Middle frontal gyrus (tissue), 1 donor: ENCODE measurements around the gene ZFP36.
A peak's percentile ranks its signal among the peaks of the same experiment; 100 is the strongest.
"Not testable (repeated sequence)": the region's sequence is repeated elsewhere in the genome, so short reads cannot be mapped to it uniquely, and the experiment has no call there.

Experiments
- DNase-seq: peaks from one replicate; pipeline ENCODE4 v3.0.0-alpha.2; 2015; ENCODE audit warnings: low spot score; ENCODE audit errors: extremely low spot score

Gene ZFP36

GRCh38 chr19:39406656-39407409 lies at the start of gene ZFP36:
TSS of gene ZFP36 (plus strand) at chr19:39406847. CDS start at chr19:39406905, 58 bp downstream.
- DNase-seq = no peak

DNA sequence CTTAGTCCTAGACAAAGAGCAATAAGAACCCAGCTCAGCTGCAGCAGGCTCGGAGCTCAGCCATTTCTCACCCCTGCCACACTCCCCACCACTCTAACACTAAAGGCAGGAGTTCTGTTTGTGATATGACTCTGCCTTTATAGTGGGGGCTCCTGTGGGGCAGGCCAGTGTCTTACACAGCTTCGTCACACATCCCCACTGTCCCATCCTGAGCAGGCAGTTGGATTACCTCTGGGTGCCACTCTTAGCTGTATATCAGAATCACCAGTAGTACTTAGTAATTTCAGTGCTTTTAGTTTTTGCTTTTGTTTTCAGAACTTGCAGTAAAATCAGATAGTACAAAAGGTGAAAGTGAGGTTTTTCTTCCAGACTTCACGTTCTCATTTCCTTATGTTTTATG lies 47.6 kb upstream of the ZFP36 start:
- DNase-seq = no peak

GRCh38 chr19:39360599-39360998 lies 46.0 kb upstream of the ZFP36 start:
- DNase-seq = no peak

DNA sequence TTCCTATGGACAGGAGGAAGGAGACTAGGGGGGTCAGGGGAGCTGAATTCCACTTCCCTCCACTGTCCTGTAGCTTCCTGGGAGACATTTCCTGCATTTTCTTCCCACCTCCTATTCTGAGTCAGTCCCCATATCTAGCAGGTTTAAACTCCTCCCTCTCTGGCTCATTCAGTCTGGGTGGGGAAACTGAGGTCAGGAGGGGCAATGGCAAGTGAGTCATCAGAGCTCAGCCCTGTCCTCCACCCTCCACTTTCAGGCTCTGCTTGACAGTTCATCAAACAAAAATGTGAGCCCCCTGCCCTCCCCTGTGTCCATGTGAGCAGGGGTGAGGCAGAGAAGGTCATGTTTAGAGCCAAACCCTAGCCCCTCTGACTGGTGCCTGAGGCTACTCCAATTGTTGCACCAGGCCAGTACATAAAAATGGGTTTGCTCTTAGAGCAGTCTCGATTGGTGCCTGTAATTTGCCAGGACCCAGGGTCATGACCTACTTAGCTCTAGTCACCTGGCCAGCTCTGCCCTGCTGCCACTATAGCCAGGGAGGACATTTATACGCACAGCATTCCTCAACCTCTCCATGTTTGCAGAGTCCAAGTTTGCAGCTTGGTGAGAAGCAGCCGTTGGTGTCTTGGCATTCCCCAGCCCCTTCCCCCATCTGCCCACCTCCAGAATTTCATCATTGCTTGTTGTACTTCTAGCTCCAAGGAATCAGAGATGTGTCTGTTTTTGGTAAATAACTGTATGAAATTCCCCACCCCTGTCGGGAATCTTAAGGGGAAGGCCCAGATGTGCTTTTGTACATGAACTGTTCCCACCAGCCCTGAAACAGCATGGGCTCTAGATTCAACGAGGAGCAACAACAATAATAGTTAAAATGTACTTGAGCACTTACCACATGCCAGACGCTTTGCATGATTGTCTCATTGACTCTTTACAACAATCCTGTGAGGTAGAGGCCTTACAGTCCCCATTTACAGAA lies 43.7 kb upstream of the ZFP36 start:
- no peak for DNase-seq

DNA sequence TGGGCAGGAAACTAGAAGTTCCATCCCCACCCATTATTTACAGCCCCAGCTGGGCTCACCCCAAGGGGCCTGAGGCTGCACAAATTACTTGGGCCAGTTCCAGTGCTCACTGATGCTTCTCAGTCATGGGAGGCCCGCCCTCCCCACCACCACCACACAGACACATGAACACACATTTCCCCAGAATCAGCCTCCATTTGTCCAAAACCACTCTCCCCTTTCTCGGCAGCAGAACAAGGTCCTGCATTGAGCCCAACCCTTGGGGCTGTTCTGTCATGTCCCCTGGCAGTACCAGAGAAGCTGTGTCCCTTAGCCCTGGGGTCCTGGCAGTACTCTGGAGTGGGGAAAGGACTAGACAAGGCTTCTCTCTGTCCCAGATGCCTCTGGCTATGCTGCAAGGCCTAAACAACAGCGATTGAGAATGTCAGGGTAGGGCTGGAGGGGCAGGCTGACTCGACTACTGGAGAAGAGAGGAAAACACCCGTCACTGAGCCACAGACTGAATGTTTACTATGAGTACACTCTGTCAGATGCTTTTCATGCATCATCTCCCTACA lies 42.7 kb upstream of the ZFP36 start:
- peak; percentile 53 for DNase-seq

DNA sequence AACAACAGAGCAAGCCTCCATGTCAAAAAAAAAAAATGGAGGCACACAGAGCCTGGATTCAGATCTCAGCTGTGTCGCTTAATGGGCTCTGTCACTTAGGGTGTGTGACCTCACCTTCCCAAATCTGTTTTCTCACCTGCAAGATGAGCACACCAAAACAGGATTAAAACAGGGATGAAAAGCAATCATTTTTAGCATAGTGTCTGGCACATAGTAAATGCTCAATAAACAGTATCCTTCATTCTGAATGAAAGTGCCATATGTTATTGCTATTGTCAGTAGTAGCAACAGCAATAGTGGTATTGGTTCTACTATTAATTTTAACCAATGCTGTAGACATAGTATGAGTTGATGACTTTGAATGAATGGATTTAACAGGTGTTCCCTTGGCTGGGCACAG lies 41.1 kb upstream of the ZFP36 start:
- no peak for DNase-seq

DNA sequence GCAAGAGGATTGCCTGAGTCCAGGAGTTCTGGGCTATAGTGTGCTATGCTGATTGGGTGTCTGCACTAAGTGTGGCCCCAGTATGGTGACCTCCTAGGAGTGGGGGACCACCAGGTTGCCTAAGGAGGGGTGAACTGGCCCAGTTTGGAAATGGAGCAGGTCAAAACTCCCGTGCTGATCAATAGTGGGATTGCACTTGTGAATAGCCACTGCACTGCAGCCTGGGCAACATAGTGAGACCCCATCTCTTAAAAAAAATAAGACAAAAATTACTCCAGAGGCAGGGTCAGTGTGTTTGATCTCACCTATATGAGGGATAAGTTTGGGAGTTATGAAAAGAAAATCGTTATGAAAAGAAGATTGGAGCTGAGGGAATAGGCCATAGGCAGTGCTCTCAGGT lies 37.4 kb upstream of the ZFP36 start:
- DNase-seq = no peak

DNA sequence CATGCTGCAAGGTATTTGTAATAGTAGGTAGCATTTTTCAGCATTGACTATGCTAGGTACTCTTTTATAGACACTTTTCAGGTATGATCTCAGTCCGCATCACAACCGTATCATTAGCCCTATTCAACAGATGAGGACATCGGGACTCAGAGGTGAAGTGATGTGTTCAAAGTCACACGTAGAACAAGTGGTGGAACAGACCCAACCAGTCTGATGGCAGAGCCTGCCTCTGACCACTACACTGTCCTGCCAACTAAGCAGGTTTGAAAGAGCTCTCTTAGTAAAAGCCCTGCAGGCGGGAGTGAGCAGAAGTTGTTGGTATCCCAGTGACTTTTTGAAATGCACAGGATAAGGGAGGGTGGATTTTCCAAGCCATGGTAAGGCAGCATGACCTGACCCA lies 35.9 kb upstream of the ZFP36 start:
- no peak for DNase-seq

DNA sequence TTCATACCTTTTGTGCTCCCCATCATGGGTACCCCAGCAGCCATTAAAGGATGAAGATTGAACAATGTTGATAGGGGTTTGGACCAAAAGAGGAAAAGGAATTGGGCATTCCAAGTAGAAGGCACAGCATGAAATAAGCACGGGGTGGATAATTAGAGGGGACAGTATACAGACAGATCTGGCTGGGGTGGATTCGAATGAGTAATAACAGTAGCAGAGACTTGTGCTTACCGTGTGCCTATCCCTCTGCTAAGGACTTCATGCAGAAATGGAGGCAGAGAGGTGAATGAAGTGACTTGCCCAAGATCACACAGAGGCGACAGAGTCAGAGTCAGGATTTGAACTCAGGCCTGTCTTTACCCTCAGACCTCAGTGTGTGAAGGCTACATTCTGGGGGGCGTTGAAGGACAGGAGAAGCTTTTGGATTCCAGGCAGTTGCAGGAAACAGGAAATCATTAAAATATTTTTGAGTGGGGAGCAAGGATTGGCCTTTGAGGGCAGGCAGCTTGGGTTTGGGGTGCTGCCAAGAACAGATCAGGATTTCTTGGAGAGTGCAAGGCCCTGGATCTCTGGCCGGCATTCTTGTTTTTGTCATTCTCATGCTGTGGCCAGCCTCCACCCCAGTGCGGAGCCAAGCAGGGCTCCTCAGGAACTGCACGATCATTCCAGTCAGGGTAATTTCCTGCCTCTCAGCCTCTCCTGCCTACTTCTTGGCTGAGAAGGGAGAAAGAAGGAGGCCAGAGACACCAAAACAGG lies 34.4 kb upstream of the ZFP36 start:
- no peak for DNase-seq

DNA sequence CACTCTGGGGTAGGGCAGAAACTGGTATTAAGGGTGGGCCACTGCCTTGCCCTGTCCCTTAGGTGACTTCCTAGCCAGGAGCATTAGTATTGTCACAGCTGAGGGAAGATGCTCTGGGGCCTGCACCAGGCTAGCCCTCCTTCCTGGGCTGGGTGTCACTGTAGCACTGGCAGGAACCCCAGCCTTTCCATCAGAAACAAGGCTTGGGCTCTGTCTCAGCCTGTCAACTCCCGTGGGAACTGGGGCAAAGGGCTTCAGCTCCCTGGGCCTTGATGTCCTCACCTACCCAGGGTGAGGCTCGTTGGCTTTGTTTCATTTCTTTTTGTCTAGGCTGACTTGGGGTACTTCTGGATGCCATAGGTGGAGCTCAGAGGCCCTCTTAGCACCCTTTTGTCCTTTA lies 33.7 kb upstream of the ZFP36 start:
- DNase-seq = no peak

GRCh38 chr19:39375929-39376328 lies 30.7 kb upstream of the ZFP36 start:
- DNase-seq = no peak

DNA sequence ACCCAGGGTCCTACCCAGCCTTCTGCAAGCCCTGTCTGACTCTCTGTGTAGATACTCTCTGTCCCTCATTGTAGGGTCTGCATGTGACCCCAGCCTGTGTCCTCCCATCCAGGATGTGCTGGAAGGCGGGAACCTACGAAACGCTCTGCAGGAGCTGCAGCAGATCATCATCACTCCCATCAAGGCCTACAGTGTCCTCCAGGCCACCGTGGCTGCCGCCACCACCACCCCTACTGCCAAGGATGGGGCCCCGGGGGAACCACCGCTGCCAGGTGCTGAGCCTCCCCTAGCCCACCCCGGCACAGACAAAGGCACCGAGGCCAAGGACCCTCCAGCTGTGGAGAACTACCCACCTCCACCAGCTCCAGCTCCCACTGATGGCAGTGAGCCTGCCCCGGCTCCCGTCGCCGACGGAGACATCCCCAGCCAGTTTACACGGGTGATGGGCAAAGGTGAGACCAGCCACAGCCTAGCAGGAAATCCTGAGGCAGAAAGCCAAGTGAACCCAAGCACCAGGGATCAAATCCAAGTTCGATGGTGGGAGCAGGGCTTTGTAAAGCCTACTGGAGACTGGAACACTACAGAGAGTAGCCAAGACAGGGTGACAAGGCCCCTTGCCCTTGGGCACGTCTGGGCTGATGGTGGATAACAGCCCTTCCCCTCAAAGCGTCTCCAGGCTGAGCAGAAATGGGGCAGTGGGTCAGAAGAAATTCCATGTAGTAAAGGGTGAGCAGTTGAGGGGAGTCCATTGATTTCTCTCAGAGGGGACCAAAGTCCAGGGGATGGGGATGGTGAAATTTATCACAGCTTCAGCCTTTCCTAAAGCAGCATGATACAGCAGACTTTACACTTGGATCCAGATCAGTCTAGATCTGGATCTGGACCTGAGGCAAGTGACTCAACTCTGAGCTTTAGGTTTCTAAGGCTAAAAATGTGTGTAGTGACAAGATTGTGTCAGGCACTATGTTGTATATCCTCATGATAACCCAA lies 29.0 kb upstream of the ZFP36 start:
- no peak for DNase-seq

- not testable (repeated sequence) for DNase-seq
Measured at GRCh38 chr19:39379366-39379765, 27.3 kb upstream of the ZFP36 start.

DNA sequence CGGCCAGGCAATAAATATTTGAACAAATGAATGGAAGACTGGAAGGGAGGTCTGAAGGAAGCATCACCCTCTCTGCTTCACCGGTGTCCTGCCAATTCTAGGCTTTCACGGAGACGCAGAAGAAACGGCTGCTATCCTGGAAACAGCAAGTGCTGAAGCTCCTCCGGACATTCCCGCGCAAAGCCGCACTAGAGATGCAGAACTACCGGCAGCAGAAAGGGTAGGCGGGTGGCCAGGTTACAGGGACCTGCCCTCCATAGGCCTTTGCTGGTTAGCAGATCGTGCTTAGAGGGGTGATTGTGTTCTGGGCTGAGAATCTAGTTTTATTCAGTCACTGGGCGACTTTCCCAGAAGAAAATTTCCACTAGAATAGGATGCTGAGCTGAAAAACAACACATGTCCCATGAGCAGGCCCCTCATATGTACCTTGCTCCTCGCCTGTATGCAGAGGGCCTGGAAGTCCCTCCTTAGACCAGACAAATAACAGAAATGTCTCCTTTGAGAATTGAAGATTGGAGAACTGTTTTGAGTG lies 26.7 kb upstream of the ZFP36 start:
- DNase-seq = peak; percentile 31

DNA sequence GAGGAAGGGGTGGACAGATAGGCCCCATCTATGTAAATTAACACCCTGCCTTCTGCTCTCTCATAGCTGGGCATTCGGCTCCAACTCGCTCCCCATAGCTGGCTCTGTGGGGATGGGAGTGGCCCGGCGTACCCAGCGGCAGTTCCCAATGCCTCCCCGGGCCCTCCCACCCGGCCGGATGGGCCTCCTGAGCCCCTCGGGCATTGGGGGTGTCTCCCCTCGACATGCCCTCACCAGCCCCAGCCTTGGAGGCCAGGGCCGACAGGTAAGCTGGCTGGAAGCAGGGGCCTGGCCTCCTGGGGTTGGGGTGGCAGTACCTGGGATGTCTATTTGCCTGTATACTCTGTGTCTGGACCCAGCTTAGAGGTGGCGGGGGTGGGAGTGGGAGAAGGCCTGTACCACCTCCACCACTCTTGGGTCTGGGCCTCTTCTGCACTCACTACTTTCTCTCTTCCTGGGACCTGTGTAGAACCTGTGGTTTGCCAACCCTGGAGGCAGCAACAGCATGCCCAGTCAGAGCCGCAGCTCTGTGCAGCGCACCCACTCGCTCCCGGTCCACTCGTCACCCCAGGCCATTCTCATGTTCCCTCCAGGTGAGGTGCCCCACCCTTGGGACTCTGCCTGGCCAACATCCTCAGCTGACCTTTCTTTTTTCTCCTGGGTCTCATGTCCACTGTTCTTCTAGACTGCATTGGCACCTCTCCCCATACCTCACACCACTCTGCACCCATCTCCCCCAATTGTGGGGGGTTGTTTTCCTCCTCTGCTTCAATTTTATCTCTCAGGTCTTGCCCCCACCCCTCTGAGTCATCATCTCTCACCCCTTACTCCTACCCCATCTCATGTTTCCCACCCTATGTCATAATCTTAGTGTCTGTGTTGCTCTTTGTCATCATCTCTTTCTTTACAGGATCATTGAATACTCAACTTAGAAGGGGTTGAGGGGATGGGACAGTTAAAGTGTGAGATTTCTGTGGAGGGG lies 25.8 kb upstream of the ZFP36 start:
- no peak for DNase-seq

- DNase-seq = no peak
Measured at GRCh38 chr19:39381910-39382611, 24.6 kb upstream of the ZFP36 start.

- DNase-seq = no peak
Measured at GRCh38 chr19:39382991-39383828, 23.4 kb upstream of the ZFP36 start.
